HepG2 (cell line): ENCODE measurements around the gene S100P. TPM values are rescaled to one million over a fixed set of nuclear protein-coding genes. Genes with fewer than 3 reads are reported as not detected.

Source experiments
- GATA4 ChIP-seq: sonication (generic); IDR thresholded peaks from 2 replicates; pipeline ENCODE4 v1.6.1; 2016; ENCODE audit warnings: antibody characterized with exemption, low read depth, borderline replicate concordance
- GFI1 ChIP-seq: sonication (generic); formaldehyde crosslinking; IDR thresholded peaks from 2 replicates; pipeline ENCODE4 v1.5.0; 2020; ENCODE audit warnings: missing genetic modification reagents, mild to moderate bottlenecking, borderline replicate concordance
- MAFG ChIP-seq: sonication (generic); formaldehyde crosslinking; IDR thresholded peaks from 2 replicates; pipeline ENCODE4 v1.5.1; 2020; ENCODE audit warnings: mild to moderate bottlenecking, missing genetic modification reagents
- SKI ChIP-seq: fragments of 450-650 bp; IDR thresholded peaks from one replicate; pipeline ENCODE4 v1.6.1; 2018; ENCODE audit warnings: mild to moderate bottlenecking; ENCODE audit not compliant: partially characterized antibody
- ZMYM3 ChIP-seq: sonication (generic); formaldehyde crosslinking; IDR thresholded peaks from 2 replicates; pipeline ENCODE4 v1.5.1; 2020; ENCODE audit warnings: mild to moderate bottlenecking, missing genetic modification reagents
- ZNF138 ChIP-seq: sonication (generic); formaldehyde crosslinking; IDR thresholded peaks from 2 replicates; pipeline ENCODE4 v1.5.0; 2020; ENCODE audit warnings: mild to moderate bottlenecking, low read depth, missing genetic modification reagents
- ZSCAN21 ChIP-seq: sonication (generic); formaldehyde crosslinking; IDR thresholded peaks from 2 replicates; pipeline ENCODE4 v1.8.0; 2022; ENCODE audit warnings: mild to moderate bottlenecking, missing genetic modification reagents, moderate library complexity, borderline replicate concordance
- polyA plus RNA-seq, 8 experiments: library from polyadenylated mRNA; depleted of rRNA in 3 of 8; stranded (reverse) in 7 of 8; unstranded in 1 of 8; fragments of >200 nt; fragmentation: Illumina TruSeq in 4 of 8; extraction: Trizol in 4 of 8; gene quantifications; 2 replicates each; pipeline versions ENCODE4 v1.2.1 to v1.2.3, GENCODE V29; 2011 to 2016; ENCODE audit warnings: low read depth in 4 of 8, missing spikeins in 1 of 8, mixed read lengths in 1 of 8; ENCODE audit not compliant: insufficient read depth in 1 of 8
- total RNA-seq, 5 experiments: library from RNA; depleted of rRNA; stranded (reverse); fragments of >200 nt; fragmentation: Illumina TruSeq; extraction: Trizol; gene quantifications; 2 replicates each; pipeline ENCODE4 v1.2.3, GENCODE V29; 2016; ENCODE audit warnings: low read depth in 1 of 5
- TF ChIP-seq, protein P1 (sequence below): sonication (generic); formaldehyde crosslinking; IDR thresholded peaks from 2 replicates; pipeline ENCODE4 v1.8.1; 2022; ENCODE audit warnings: mild to moderate bottlenecking, missing genetic modification reagents
- TF ChIP-seq, protein P2 (sequence below): sonication (generic); formaldehyde crosslinking; IDR thresholded peaks from 2 replicates; pipeline ENCODE4 v1.4.0; 2020; ENCODE audit warnings: missing genetic modification reagents
- TF ChIP-seq, protein P3 (sequence below): sonication (generic); formaldehyde crosslinking; IDR thresholded peaks from 2 replicates; pipeline ENCODE4 v1.4.0; 2020; ENCODE audit warnings: missing genetic modification reagents
- TF ChIP-seq, protein P4 (sequence below): IDR thresholded peaks from 2 replicates; pipeline ENCODE4 v1.6.1; 2012; ENCODE audit warnings: inconsistent platforms
- TF ChIP-seq, protein P5 (sequence below): IDR thresholded peaks from 2 replicates; pipeline ENCODE4 v1.6.1; 2016; ENCODE audit warnings: mild to moderate bottlenecking
- TF ChIP-seq, protein P6 (sequence below), 2 experiments: sonication (generic) in 1 of 2; formaldehyde crosslinking in 1 of 2; IDR thresholded peaks; 2 replicates each; pipeline versions ENCODE4 v1.6.1 to v1.9.0; 2014 to 2022; ENCODE audit warnings: antibody characterized with exemption in 1 of 2, borderline replicate concordance in 1 of 2, inconsistent platforms in 1 of 2, low read depth in 1 of 2, missing genetic modification reagents in 1 of 2

S100P gene
- total and polyA plus RNA-seq, 2 of the 13 experiments (the other 11 are each of a cell fraction or from before 2014, with no cell fraction given), result 278 to 1,649 TPM

DNA sequence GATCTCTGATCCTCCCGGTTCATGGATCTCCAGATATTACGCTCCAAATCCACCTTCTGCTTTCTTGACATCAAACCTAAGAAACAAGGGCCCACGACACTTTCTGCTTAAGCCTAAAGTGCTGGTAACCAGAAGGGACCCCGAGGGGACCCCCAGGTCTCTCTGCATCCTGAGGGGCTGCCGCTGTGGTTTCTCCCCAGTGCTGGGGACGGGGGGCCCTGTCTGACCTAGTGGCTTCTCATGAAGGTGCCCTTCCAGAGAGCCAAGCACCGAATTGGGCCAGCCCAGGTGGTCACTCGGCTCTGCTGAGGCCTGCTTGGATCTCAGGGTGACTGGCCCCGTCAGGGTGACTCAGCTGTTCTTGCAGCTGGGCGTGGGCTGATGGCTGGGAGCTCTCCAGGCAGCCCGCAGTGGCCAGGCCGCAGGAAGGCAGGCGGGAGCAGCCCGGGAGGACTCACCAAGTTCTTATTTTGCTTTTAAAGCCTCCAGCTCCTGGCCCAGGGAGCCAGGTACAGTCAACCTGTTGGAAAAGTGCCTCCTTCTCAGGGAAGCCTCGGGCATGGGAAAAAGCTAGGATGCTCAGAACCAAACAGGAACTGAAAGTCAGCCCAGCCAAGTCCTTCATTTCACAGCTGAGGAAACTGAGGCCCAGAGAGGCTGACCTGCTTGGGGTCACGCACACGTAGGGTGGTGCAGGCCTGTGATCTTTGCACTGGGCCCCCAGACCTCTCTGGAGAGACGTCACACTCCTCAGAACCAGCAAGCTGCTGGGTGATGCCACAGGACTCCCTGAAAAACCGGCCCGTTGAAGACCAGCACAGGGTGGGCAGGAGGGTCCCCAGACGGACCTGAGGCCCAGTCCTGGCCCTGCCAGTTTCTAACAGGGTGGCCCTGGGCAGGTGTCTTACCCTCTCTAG is 39.0 kb downstream of the S100P start (continued):
- TF ChIP-seq, protein P1, sequence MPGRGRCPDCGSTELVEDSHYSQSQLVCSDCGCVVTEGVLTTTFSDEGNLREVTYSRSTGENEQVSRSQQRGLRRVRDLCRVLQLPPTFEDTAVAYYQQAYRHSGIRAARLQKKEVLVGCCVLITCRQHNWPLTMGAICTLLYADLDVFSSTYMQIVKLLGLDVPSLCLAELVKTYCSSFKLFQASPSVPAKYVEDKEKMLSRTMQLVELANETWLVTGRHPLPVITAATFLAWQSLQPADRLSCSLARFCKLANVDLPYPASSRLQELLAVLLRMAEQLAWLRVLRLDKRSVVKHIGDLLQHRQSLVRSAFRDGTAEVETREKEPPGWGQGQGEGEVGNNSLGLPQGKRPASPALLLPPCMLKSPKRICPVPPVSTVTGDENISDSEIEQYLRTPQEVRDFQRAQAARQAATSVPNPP (CRISPR knock-in tag), result 0 out of 2 replicates have a peak, but pooled peaks have one; percentile 0
- TF ChIP-seq, protein P2, sequence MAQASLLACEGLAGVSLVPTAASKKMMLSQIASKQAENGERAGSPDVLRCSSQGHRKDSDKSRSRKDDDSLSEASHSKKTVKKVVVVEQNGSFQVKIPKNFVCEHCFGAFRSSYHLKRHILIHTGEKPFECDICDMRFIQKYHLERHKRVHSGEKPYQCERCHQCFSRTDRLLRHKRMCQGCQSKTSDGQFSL, result 0 out of 2 replicates have a peak, but pooled peaks have one; percentile 41
- TF ChIP-seq ZMYM3, result peak; percentile 51; the same call in 1 of the 2 replicates
- TF ChIP-seq MAFG (CRISPR knock-in tag), result peak; percentile 96
- TF ChIP-seq, protein P3, sequence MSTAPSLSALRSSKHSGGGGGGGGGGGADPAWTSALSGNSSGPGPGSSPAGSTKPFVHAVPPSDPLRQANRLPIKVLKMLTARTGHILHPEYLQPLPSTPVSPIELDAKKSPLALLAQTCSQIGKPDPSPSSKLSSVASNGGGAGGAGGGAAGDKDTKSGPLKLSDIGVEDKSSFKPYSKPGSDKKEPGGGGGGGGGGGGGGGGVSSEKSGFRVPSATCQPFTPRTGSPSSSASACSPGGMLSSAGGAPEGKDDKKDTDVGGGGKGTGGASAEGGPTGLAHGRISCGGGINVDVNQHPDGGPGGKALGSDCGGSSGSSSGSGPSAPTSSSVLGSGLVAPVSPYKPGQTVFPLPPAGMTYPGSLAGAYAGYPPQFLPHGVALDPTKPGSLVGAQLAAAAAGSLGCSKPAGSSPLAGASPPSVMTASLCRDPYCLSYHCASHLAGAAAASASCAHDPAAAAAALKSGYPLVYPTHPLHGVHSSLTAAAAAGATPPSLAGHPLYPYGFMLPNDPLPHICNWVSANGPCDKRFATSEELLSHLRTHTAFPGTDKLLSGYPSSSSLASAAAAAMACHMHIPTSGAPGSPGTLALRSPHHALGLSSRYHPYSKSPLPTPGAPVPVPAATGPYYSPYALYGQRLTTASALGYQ (CRISPR knock-in tag), result peak; percentile 59; the same call in 1 of the 2 replicates
- TF ChIP-seq GATA4, result no peak
- TF ChIP-seq SKI, result no peak
- TF ChIP-seq, protein P4, sequence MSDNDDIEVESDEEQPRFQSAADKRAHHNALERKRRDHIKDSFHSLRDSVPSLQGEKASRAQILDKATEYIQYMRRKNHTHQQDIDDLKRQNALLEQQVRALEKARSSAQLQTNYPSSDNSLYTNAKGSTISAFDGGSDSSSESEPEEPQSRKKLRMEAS, result peak; percentile 60
- TF ChIP-seq, protein P5, sequence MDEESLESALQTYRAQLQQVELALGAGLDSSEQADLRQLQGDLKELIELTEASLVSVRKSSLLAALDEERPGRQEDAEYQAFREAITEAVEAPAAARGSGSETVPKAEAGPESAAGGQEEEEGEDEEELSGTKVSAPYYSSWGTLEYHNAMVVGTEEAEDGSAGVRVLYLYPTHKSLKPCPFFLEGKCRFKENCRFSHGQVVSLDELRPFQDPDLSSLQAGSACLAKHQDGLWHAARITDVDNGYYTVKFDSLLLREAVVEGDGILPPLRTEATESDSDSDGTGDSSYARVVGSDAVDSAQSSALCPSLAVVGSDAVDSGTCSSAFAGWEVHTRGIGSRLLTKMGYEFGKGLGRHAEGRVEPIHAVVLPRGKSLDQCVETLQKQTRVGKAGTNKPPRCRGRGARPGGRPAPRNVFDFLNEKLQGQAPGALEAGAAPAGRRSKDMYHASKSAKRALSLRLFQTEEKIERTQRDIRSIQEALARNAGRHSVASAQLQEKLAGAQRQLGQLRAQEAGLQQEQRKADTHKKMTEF, result 0 out of 2 replicates have a peak, but pooled peaks have one; percentile 28
- no peak for TF ChIP-seq ZNF138 (CRISPR knock-in tag)
- TF ChIP-seq, protein P6, sequence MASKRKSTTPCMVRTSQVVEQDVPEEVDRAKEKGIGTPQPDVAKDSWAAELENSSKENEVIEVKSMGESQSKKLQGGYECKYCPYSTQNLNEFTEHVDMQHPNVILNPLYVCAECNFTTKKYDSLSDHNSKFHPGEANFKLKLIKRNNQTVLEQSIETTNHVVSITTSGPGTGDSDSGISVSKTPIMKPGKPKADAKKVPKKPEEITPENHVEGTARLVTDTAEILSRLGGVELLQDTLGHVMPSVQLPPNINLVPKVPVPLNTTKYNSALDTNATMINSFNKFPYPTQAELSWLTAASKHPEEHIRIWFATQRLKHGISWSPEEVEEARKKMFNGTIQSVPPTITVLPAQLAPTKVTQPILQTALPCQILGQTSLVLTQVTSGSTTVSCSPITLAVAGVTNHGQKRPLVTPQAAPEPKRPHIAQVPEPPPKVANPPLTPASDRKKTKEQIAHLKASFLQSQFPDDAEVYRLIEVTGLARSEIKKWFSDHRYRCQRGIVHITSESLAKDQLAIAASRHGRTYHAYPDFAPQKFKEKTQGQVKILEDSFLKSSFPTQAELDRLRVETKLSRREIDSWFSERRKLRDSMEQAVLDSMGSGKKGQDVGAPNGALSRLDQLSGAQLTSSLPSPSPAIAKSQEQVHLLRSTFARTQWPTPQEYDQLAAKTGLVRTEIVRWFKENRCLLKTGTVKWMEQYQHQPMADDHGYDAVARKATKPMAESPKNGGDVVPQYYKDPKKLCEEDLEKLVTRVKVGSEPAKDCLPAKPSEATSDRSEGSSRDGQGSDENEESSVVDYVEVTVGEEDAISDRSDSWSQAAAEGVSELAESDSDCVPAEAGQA (IDR thresholded peaks at IDR 0.05; ENCODE audit: low read depth), result no peak
- TF ChIP-seq, protein P6 (CRISPR knock-in tag; IDR thresholded peaks at IDR 0.05; ENCODE audit: borderline replicate concordance), result no peak
- no peak; the same call in 1 of the 2 replicates for TF ChIP-seq GFI1 (CRISPR knock-in tag)
- TF ChIP-seq ZSCAN21 (CRISPR knock-in tag), result 0 out of 2 replicates have a peak, but pooled peaks have one; percentile 40
